Naive thymus-derived CD8-positive, alpha-beta T cell (primary cell): Measurements from ENCODE around the gene CIB2. TPM values are rescaled to one million over a fixed set of nuclear protein-coding genes. Genes with fewer than 3 reads are reported as not detected.

Source experiments
- ATAC-seq, 2 donors: fragments of 150-1000 bp; cut with Tn5 transposase in 1 of 2; sonication (Bioruptor Pico), chemical (Tn5 transposase) in 1 of 2; 1 replicate in 1 of 2; 2 replicates in 1 of 2; pipeline ENCODE4 v1.10.0; 2021; ENCODE audit warnings: mild to moderate bottlenecking in 2 of 2, moderate library complexity in 2 of 2
- POLR2A ChIA-PET: fragments of 350-600 bp; sonication (Branson Sonifier 250); formaldehyde crosslinking; loops from one replicate; lab custom pipeline; 2021; ENCODE audit warnings: antibody characterized with exemption; lab: Charles Lee
- DNase-seq, 10 donors: peaks; one replicate each; pipeline versions ENCODE4 v3.0.0 to v3.0.0-alpha.2; 2020 to 2022
- H3K27ac Mint-ChIP-seq, 10 donors: one replicate each; pipeline ENCODE4 v1.8.0; 2020 to 2022; ENCODE audit warnings: mild to moderate bottlenecking in 10 of 10, mixed read lengths in 10 of 10, moderate library complexity in 4 of 10, inconsistent platforms in 1 of 10
- H3K27me3 Mint-ChIP-seq, 5 donors: one replicate each; pipeline ENCODE4 v1.8.0; 2021 to 2022; ENCODE audit warnings: mixed read lengths in 5 of 5
- H3K36me3 Mint-ChIP-seq, 3 donors: one replicate each; pipeline ENCODE4 v1.8.0; 2020 to 2022; ENCODE audit warnings: mixed read lengths in 3 of 3, mild to moderate bottlenecking in 2 of 3, inconsistent platforms in 1 of 3
- H3K4me1 Mint-ChIP-seq, 4 donors: one replicate each; pipeline ENCODE4 v1.8.0; 2021 to 2022; ENCODE audit warnings: mixed read lengths in 4 of 4
- H3K4me3 Mint-ChIP-seq, 10 donors: one replicate each; pipeline ENCODE4 v1.8.0; 2020 to 2022; ENCODE audit warnings: mild to moderate bottlenecking in 10 of 10, mixed read lengths in 10 of 10, moderate library complexity in 6 of 10, inconsistent platforms in 1 of 10
- H3K9me3 Mint-ChIP-seq, 9 donors: one replicate each; pipeline ENCODE4 v1.8.0; 2020 to 2022; ENCODE audit warnings: mixed read lengths in 9 of 9, mild to moderate bottlenecking in 3 of 9, inconsistent platforms in 1 of 9, moderate library complexity in 1 of 9
- polyA plus RNA-seq, 3 donors: library from polyadenylated mRNA; unstranded; fragments of 300-500 nt; fragmentation: Illumina TruSeq; gene quantifications; one replicate each; pipeline ENCODE4 v1.2.3, GENCODE V29; 2021
- total RNA-seq, 8 experiments: library from RNA in 2 of 8; stranded (reverse) in 2 of 8; gene quantifications; one replicate each; pipeline ENCODE4 v1.2.3 and lab custom pipeline; 2021 to 2026

Gene CIB2
- total and polyA plus RNA-seq, 5 experiments from 2014 or later: 1.2 to 3.4 (median 1.6) TPM

- Mint-ChIP-seq H3K27ac (peak overlapping the region in 2 of 10 donors; percentile 91 to 97), H3K4me1 (peaks cover 14 to 50% (median 16%) of the 10 kb centered on the region in 4 donors), H3K27me3 (no peaks in the 10 kb centered on the region), H3K4me3 (peak overlapping the region in 6 of 10 donors; percentile 36 to 90 (median 84)), H3K36me3 (peaks cover 0 to 2% (median 0%) of the 10 kb centered on the region in 3 donors), H3K9me3 (no peaks in the 10 kb centered on the region)
- DNase-seq: no peak
- ATAC-seq: peak in 1 of 2 donors; percentile 6
- POLR2A ChIA-PET: interaction anchor here (1.0 to 15.4 kb wide), 6 partner anchors 8 to 52 kb away, joined by 3 to 250 read pairs (median 8); partner anchors contain the start of gene TBC1D2B
Measured at GRCh38 chr15:78067328-78068228, 63.7 kb downstream of the CIB2 start.

GRCh38 chr15:78065973-78066946 is 65.0 kb downstream of the CIB2 start:
- H3K4me3 Mint-ChIP-seq: peak overlapping the region in 4 of 10 donors; percentile 2 to 82 (median 42)
- no peak for DNase-seq
- ATAC-seq: no peak
- H3K9me3 Mint-ChIP-seq: no peaks in the 10 kb centered on the region
- peak overlapping the region in 2 of 10 donors; percentile 9 to 97 for H3K27ac Mint-ChIP-seq
- no peaks in the 10 kb centered on the region for H3K27me3 Mint-ChIP-seq
- H3K36me3 Mint-ChIP-seq: no peaks in the 10 kb centered on the region
- POLR2A ChIA-PET: interaction anchor here (1.0 to 15.4 kb wide), 4 partner anchors 10 to 31 kb away, joined by 3 to 250 read pairs (median 31); partner anchors contain the start of gene TBC1D2B
- H3K4me1 Mint-ChIP-seq: peaks cover 8 to 55% (median 12%) of the 10 kb centered on the region in 4 donors

DNA sequence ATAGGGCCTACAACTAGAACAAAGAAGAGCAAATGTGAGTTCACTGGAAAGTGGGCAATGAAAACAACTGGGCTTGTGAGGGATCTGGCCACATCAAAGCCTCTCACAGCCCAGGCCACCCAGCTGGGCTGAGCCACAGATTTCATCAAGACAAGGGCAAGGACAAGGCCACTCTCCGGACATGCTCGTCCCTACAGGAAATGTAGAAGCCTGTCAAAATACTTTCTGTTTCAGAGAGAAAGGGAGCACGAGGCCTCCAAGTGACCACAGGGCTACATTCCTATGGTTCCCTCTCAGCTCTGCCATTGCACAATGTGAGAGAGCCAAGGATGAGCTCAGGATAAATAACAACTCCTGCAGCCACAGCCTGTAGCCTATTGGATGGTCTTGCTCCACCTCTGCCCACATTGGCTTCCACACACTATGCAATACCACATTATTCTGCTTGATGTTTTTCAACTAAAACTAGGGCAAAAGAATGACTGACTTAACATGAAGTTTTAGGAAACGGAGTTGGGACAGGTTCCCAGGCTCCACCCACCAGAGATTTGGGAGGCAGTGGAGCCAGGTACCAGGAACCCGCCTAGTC is 65.9 kb downstream of the CIB2 start:
- H3K4me3 Mint-ChIP-seq: no peak overlapping the region
- DNase-seq: no peak
- no peaks in the 10 kb centered on the region for H3K36me3 Mint-ChIP-seq
- no peaks in the 10 kb centered on the region for H3K27me3 Mint-ChIP-seq
- ATAC-seq: peak; percentile 15 to 17
- no peak overlapping the region for H3K27ac Mint-ChIP-seq
- H3K4me1 Mint-ChIP-seq: peaks cover 7 to 55% (median 14%) of the 10 kb centered on the region in 4 donors
- POLR2A ChIA-PET: interaction anchor here (1.0 to 15.4 kb wide), 2 partner anchors 10 to 31 kb away, joined by 3 to 250 read pairs; no protein-coding TSS in a partner anchor
- H3K9me3 Mint-ChIP-seq: no peaks in the 10 kb centered on the region

DNA sequence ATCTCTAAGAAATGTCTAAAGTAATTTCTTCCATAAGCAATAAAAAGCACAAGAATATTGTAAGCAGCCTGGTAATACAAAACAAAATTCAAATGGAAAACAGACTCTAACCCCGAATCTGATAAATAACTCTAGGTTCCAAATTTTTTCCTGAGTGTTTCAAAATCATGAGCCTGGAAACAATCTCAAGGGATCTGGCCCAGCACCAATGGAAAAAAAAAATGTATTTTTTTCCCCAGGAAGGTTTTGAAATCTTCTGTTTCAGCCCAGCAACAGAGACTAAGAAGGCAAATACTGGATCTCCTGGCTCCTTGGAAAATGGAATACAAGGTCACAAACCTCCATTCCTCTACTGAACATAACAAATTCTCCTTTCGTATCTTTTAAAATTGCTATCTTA is 66.7 kb downstream of the CIB2 start:
- Mint-ChIP-seq H3K9me3 (no peaks in the 10 kb centered on the region), H3K36me3 (no peaks in the 10 kb centered on the region), H3K27ac (no peak overlapping the region), H3K27me3 (no peaks in the 10 kb centered on the region), H3K4me1 (peaks cover 13 to 51% (median 22%) of the 10 kb centered on the region in 4 donors), H3K4me3 (no peak overlapping the region)
- POLR2A ChIA-PET: no interaction called here
- ATAC-seq (no peak), DNase-seq (no peak)

DNA sequence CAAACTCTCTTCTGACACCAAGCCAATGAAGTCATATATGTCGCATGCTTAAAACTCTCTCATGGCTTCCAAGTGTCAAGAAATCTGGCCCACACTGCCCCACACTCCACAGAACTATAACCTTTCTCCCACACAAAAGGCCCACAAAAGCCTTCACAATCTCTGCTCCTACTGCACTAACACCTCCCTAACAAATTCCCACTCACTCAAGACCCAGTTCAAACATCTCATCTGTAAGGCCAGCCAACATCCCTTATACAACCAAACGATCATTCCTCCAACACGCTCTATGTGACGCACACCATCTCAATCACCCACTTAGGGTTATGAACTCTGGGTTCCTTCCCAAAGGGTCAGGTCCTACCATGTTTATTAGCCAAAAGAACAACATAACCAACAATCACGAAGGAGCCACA is 67.3 kb downstream of the CIB2 start:
- Mint-ChIP-seq H3K27me3 (no peaks in the 10 kb centered on the region), H3K4me1 (peaks cover 19 to 51% (median 28%) of the 10 kb centered on the region in 4 donors), H3K4me3 (no peak overlapping the region), H3K36me3 (no peaks in the 10 kb centered on the region), H3K27ac (no peak overlapping the region), H3K9me3 (no peaks in the 10 kb centered on the region)
- POLR2A ChIA-PET: interaction anchor here (2.6 kb wide), 1 partner anchor 14 kb away, joined by 17 read pairs; no protein-coding TSS in a partner anchor
- DNase-seq (no peak), ATAC-seq (no peak)

- Mint-ChIP-seq H3K36me3 (no peaks in the 10 kb centered on the region), H3K9me3 (no peaks in the 10 kb centered on the region), H3K4me1 (peaks cover 27 to 51% (median 36%) of the 10 kb centered on the region in 4 donors), H3K27ac (peak overlapping the region in 5 of 10 donors; percentile 0 to 75 (median 31)), H3K27me3 (no peaks in the 10 kb centered on the region), H3K4me3 (peak overlapping the region in 3 of 10 donors; percentile 5 to 80 (median 19))
- DNase-seq (no peak), ATAC-seq (no peak)
- POLR2A ChIA-PET: interaction anchor here (2.6 to 16.7 kb wide), 2 partner anchors 9 to 13 kb away, joined by 17 to 250 read pairs; partner anchors contain the start of gene TBC1D2B
Measured at GRCh38 chr15:78063217-78063616, 68.0 kb downstream of the CIB2 start.

DNA sequence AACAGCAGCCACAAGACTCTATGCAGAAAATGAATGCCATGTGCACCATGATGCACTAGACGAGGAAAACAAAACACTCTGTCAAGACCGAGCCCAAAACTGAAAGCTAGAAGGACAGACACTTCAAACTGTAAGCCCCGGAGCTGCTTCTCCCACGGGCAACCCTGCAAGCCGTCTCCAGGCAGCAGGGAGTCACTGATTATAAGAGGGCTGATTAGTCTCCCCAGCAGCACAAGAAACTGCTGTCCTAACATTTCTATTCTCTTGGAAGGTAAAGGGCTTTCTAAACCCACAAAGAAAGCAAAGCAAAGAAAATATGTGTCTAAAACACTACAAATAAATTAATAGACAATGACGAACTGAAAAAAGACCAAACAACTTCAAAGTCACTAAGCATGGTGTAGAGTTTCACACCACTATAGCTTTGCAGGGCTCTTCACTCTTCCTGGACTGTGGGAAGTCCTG is 69.2 kb downstream of the CIB2 start:
- H3K27ac Mint-ChIP-seq: peak overlapping the region in 9 of 10 donors; percentile 82 to 96 (median 94)
- H3K4me1 Mint-ChIP-seq: peaks cover 37 to 49% (median 47%) of the 10 kb centered on the region in 4 donors
- H3K27me3 Mint-ChIP-seq: no peaks in the 10 kb centered on the region
- peak in 4 of 10 donors; percentile 31 to 56 (median 40) for DNase-seq
- peak; percentile 79 to 86 for ATAC-seq
- POLR2A ChIA-PET: interaction anchor here (0.9 to 16.7 kb wide), 5 partner anchors 10 to 28 kb away, joined by 3 to 250 read pairs (median 5); partner anchors contain the start of gene TBC1D2B
- no peaks in the 10 kb centered on the region for H3K9me3 Mint-ChIP-seq
- H3K4me3 Mint-ChIP-seq: peak overlapping the region; percentile 68 to 92 (median 80)
- H3K36me3 Mint-ChIP-seq: no peaks in the 10 kb centered on the region

- Mint-ChIP-seq H3K4me3 (peak overlapping the region in 7 of 10 donors; percentile 15 to 49 (median 29)), H3K4me1 (peaks cover 48 to 66% (median 60%) of the 10 kb centered on the region in 4 donors), H3K27me3 (no peaks in the 10 kb centered on the region), H3K36me3 (no peaks in the 10 kb centered on the region), H3K9me3 (no peaks in the 10 kb centered on the region), H3K27ac (peak overlapping the region in 9 of 10 donors; percentile 26 to 94 (median 83))
- no peak for ATAC-seq
- POLR2A ChIA-PET: interaction anchor here (1.0 to 16.7 kb wide), 2 partner anchors 8 to 12 kb away, joined by 4 to 250 read pairs; partner anchors contain the start of gene TBC1D2B
- no peak for DNase-seq
Measured at GRCh38 chr15:78060232-78060631, 71.0 kb downstream of the CIB2 start.

DNA sequence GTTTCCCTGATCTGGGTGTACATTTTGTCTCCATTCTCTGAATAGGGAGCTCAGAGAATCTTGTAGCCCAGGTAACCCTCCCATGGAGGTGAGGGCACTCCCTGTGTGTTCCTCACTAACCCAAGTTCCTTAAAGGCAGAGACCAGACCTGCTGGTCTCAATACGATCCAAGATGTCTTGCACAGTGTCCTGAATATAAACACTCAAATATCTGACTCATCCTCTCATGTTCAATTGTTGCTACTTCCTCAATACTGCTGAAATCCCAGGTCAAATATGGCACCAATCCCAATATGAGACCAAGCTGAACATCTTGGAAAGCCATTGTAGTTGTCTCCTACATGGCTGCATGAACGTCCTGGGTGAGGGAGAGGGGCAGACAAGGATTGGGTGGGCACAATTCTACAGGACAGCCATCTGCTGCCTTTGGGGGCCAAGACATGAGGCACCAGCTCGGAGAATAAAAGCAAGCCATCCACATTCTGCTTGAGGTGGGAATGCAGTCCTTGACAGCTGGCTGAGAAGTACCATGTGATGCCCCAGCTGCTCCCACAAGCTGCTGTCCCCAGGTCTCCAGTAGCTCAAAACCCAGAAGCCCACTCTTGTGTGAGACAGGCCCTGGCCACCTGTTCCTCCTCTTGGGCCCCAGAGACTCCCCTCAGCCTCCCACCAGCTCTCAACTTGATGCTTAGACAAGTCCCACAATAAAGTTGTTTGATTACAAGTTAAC is 72.0 kb downstream of the CIB2 start:
- Mint-ChIP-seq H3K4me3 (peak overlapping the region in 7 of 10 donors; percentile 21 to 57 (median 32)), H3K4me1 (peaks cover 52 to 76% (median 68%) of the 10 kb centered on the region in 4 donors), H3K9me3 (no peaks in the 10 kb centered on the region), H3K36me3 (no peaks in the 10 kb centered on the region), H3K27ac (peak overlapping the region; percentile 80 to 94 (median 90)), H3K27me3 (no peaks in the 10 kb centered on the region)
- POLR2A ChIA-PET: interaction anchor here (0.5 to 16.7 kb wide), 7 partner anchors 9 to 240 kb away, joined by 3 to 250 read pairs (median 5); partner anchors contain the start of genes SKIC8 and TBC1D2B
- ATAC-seq: no peak
- no peak for DNase-seq

GRCh38 chr15:78058401-78058935 is 72.8 kb downstream of the CIB2 start:
- Mint-ChIP-seq H3K4me3 (peak overlapping the region in 6 of 10 donors; percentile 0 to 56 (median 23)), H3K4me1 (peaks cover 55 to 84% (median 74%) of the 10 kb centered on the region in 4 donors), H3K36me3 (peaks cover 0 to 6% (median 0%) of the 10 kb centered on the region in 3 donors), H3K9me3 (no peaks in the 10 kb centered on the region), H3K27me3 (no peaks in the 10 kb centered on the region), H3K27ac (peak overlapping the region; percentile 82 to 94 (median 90))
- no peak for DNase-seq
- no peak for ATAC-seq
- POLR2A ChIA-PET: interaction anchor here (0.5 to 16.7 kb wide), 7 partner anchors 9 to 241 kb away, joined by 3 to 250 read pairs (median 5); partner anchors contain the start of genes SKIC8 and TBC1D2B
